ENCODE measurements around the gene MRC2.

The MRC2 gene

DNA sequence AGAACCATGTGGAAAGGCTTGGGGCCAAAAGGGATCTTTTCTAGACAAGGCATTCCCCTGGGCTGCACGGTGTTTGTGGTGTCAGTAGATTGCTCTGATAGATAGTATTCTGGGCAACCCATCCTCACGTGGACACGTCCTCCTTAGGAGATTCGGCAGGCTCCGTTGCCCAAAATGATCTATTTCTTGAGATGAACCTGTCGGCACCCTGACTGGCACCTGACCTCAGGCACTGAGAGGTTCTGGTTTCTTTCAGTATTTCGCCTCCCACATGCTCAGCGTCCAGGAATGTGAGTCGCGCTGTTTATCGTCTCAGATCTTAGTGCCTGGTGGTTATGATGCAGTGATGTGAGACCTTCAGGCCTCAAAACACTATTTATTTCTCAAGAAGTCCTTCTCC lies 91.0 kb downstream of the MRC2 start:
- peak; percentile 70 for DNase-seq
- H3K4me3 ChIP-seq (ENCODE audit: low read depth, low read length) = no peak overlapping the region
- H3K27ac ChIP-seq = no peak overlapping the region
- H3K27me3 ChIP-seq (replicated peaks) = no peaks in the 10 kb centered on the region
- H3K36me3 ChIP-seq (replicated peaks) = no peaks in the 10 kb centered on the region
- in situ Hi-C loops (cut with HindIII; ENCODE audit: low pct_ligation_motif_present, low sequenced_read_pairs) = no loop called here
- TF ChIP-seq, protein P1, sequence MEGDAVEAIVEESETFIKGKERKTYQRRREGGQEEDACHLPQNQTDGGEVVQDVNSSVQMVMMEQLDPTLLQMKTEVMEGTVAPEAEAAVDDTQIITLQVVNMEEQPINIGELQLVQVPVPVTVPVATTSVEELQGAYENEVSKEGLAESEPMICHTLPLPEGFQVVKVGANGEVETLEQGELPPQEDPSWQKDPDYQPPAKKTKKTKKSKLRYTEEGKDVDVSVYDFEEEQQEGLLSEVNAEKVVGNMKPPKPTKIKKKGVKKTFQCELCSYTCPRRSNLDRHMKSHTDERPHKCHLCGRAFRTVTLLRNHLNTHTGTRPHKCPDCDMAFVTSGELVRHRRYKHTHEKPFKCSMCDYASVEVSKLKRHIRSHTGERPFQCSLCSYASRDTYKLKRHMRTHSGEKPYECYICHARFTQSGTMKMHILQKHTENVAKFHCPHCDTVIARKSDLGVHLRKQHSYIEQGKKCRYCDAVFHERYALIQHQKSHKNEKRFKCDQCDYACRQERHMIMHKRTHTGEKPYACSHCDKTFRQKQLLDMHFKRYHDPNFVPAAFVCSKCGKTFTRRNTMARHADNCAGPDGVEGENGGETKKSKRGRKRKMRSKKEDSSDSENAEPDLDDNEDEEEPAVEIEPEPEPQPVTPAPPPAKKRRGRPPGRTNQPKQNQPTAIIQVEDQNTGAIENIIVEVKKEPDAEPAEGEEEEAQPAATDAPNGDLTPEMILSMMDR (IDR thresholded peaks at IDR 0.05; ENCODE audit: low read depth, low read length, missing control alignments) = no peak

DNA sequence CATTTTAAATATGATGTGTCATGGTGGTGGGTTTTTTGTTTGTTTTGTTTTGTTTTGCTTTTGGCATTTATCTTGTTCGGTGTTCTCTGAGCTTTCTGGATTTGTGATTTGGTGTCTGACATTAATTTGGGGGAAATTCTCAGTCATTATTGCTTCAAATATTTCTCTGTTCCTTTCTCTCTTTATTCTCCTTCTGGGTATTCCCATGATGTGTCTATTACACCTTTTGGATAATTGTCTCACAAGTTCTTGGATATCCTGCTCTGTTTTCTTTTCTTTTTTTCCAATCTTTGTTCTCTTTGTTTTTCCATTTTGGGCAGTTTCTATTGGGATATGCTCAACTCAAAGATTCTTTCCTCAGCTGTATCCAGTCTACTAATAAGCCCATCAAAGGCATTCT lies 92.1 kb downstream of the MRC2 start:
- no peak overlapping the region for H3K27ac ChIP-seq
- TF ChIP-seq, protein P1 (IDR thresholded peaks at IDR 0.05; ENCODE audit: low read depth, low read length, missing control alignments) = no peak
- no peak for DNase-seq
- in situ Hi-C loops (cut with HindIII; ENCODE audit: low pct_ligation_motif_present, low sequenced_read_pairs) = no loop called here
- no peaks in the 10 kb centered on the region for H3K36me3 ChIP-seq (replicated peaks)
- H3K4me3 ChIP-seq (ENCODE audit: low read depth, low read length) = no peak overlapping the region
- no peaks in the 10 kb centered on the region for H3K27me3 ChIP-seq (replicated peaks)

DNA sequence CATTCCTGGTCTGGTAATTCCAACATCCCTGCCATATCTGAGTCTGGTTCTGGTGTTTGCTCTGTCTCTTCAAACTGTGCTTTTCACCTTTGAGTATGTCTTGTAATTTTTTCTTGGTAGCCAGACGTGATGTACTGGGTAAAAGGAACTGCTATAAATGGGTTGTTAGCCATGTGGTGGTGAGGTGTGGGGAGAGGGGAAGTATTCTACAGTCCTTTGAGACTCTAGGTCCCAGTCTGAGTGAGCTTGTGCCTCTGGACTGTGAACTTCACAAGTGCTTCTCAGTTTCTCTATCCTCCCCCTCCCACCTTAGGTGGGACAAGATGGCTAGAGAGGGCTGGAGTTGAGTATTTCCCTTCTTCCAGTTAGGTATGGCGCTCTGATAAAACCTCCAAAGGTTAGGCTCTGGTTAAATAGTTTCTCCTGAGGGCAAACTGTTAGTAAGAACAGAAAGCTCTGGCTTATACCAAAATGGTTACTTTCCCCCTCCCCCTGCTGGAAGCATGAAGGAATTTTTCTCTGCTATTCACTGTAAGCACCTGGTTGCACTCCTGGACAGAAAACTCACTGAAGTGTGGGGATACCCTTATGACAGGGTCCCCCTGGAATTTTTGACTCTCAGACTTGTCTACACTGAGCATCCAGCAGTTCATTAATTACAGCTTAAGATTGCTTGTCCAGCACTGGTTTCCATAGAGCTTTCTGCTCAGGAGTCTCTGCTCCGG lies 92.8 kb downstream of the MRC2 start:
- TF ChIP-seq, protein P1 (IDR thresholded peaks at IDR 0.05; ENCODE audit: low read depth, low read length, missing control alignments) = peak; percentile 60
- in situ Hi-C loops (cut with HindIII; ENCODE audit: low pct_ligation_motif_present, low sequenced_read_pairs) = no loop called here
- Histone ChIP-seq H3K36me3 (replicated peaks) (no peaks in the 10 kb centered on the region), H3K4me3 (ENCODE audit: low read depth, low read length) (no peak overlapping the region), H3K27ac (no peak overlapping the region), H3K27me3 (replicated peaks) (no peaks in the 10 kb centered on the region)
- no peak for DNase-seq

DNA sequence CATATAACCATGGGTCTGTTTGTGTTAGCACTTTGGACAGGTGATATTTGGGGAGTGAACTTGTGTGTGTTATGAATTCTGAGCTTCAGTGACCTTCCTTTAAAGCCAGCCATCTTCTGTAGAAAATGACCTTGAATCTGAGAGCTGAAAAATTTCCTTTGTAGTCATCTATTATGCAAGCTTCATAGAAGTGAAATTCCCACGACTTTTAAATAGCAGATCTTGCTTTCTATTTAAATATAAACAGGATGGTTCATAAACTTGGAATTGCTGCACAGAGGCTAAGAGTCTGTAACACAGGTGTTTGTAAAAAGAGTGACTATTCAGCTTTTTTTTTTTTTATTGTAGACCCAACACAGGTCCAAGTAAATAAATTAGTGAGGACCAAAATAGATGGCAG lies 95.2 kb downstream of the MRC2 start:
- H3K27me3 ChIP-seq (replicated peaks) = no peaks in the 10 kb centered on the region
- H3K36me3 ChIP-seq (replicated peaks) = no peaks in the 10 kb centered on the region
- TF ChIP-seq, protein P1 (IDR thresholded peaks at IDR 0.05; ENCODE audit: low read depth, low read length, missing control alignments) = no peak
- in situ Hi-C loops (cut with HindIII; ENCODE audit: low pct_ligation_motif_present, low sequenced_read_pairs) = no loop called here
- no peak overlapping the region for H3K27ac ChIP-seq
- H3K4me3 ChIP-seq (ENCODE audit: low read depth, low read length) = no peak overlapping the region
- no peak for DNase-seq

DNA sequence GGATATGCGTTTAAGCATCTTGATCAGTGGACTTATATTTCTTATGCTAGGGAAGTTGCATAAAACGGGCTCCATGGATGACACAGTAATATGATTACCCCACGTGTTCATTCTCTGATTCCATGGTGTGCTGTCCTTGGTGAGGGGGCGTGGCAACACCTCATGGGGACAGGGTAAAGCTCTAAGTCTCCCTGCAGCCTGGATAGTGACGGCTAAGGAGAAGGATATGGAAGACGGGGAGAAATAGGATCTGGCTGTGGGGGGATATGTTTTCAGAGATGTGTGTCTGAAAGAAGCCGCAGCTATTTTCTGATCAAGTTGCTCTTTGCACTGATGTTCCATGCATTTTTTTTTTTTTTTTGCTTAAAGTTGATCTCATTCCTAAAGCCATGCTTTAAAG lies 96.4 kb downstream of the MRC2 start:
- TF ChIP-seq, protein P1 (IDR thresholded peaks at IDR 0.05; ENCODE audit: low read depth, low read length, missing control alignments) = no peak
- Histone ChIP-seq H3K27me3 (replicated peaks) (no peaks in the 10 kb centered on the region), H3K4me3 (ENCODE audit: low read depth, low read length) (no peak overlapping the region), H3K36me3 (replicated peaks) (no peaks in the 10 kb centered on the region), H3K27ac (no peak overlapping the region)
- in situ Hi-C loops (cut with HindIII; ENCODE audit: low pct_ligation_motif_present, low sequenced_read_pairs) = no loop called here
- DNase-seq = no peak

Data from brain microvascular endothelial cell (primary cell).